SKM-1 treated with dmso at 0.1 percent for 144 hours (cell line): ENCODE measurements around the gene UHRF1.
"Not testable (repeated sequence)": the region's sequence is repeated elsewhere in the genome, so short reads cannot be mapped to it uniquely, and the experiment has no call there.

ENCODE experiments used
- DNase-seq: peaks from one replicate; lab custom pipeline; 2025; ENCODE audit not compliant: unreplicated experiment; lab: John Stamatoyannopoulos, UW

Gene UHRF1

GRCh38 chr19:4970558-4971423 is 61.5 kb downstream of the UHRF1 start:
- no peak for DNase-seq

- DNase-seq: no peak
These were observed 62.1 kb downstream of the UHRF1 start for GRCh38 chr19:4971424-4971793.

GRCh38 chr19:4971816-4972495 is 62.7 kb downstream of the UHRF1 start:
- DNase-seq: no peak

DNA sequence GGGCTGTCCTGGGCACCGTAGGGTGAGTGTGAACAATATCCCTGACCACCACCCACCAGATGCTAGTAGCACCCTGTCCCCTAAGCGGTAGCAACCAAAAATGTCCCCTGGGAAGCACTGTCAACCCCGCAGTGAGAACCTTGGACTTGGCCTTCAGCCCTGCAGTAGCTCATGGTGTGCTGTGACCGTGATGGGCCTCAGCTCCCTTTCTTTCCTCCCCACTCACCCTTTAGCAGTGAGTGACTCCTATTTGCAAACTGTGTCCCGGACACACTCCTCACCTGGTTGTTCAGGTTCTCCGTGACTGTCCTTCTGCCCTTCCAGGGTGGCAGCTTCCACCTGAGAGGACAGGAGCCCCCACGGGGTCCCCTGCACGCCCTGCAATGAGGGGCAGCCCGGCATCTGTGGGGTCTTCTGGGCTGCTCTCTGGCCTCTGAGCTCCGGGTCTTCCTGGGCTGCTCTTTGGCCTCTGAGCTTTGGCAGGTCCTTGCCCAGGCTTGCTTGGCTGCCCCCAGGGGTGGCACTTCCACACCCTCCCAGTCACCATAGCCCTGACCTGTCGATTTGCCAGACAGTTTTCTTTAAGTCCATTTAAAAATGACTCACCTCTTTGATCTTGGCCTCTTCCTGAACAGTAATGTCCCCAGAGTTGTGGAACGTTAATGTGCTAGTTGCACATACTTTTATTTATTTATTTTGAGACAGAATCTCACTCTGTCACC is 63.4 kb downstream of the UHRF1 start:
- DNase-seq: no peak

DNA sequence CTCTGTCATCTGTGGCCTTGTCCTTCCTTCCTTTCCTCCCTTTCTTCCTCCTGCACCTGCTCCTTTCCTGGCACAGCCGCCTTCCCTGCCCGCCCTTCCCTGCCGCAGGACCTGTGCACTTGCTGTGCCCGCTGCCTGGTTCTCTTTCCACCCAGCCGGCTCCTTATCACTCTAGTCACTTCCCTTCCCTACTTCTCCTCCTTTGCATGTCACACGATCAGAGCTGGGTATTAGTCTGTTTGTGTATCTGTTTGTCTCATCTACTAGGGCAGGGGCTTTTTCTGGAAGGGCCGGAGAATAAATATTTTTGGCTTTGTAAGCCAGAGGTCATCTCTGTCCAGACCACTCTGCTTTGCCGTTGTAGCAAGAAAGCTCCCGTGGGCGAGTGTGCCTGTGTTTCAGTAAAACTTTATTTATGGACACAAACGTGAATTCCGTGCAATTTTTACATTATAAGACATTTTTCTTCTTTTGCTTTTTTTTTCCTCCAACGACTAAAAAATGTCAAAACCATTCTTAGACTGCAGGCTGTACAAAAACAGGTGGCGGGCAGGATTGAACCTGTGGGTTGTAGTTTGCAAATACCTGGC is 65.7 kb downstream of the UHRF1 start:
- DNase-seq: no peak

DNA sequence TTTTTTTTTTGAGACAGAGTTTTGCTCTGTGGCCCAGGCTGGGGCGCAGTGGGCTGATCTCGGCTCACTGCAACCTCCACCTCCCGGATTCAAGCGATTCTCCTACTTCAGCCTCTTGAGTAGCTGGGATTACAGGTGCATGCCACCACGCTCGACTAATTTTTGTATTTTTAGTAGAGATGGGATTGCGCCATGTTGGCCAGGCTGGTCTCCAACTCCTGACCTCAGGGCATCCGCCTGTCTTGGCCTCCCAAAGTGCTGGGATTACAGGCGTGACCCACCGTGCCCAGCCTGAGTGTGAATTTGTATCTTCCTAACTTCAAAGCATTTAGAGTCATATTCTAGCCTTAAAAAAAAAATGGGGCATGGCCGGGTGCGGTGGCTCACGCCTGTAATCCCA is 66.3 kb downstream of the UHRF1 start:
- not testable (repeated sequence) for DNase-seq

GRCh38 chr19:4976401-4977298 is 67.3 kb downstream of the UHRF1 start:
- peak; percentile 98 for DNase-seq

DNA sequence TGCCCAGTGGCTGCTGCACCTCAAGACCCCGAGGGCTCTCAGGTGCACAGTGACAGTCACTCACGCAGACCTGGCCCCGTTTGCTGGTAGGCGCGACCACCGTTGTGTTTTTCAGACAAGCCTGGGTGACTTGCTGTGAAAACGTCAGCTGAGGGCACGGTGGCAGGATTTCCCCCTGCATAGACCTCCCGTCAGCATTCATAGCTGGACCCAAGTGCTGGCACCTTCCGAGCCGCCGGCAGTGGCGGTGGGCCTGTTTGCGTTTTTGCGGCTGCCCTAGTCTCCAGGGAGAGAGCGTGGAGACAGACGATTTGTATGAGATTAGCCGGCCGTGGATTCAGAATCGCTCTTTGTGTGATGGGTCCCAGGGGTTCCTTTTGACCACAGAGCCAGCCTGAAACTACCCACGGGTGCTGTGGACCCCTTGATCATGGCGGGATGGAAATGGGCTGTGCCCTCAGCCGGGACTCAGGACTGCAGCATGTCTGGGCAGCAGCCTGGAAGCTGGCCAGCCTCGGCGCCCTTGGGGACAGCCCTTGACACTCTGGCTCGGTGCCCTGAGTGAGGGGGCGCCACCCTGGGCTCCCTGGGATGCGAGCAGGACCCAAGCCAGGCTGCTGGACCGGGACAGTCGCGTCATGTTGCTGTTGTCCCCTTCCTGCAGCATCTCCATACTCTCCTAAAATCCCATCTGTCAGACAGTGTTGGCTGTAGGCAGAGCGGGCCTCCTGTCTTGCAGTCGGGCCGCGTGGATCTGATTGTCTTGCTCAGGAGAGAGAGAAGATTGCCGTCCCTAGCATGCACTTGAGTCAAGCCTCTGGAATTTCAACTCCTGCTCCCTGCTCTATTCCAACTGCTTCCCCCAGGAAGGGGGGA is 68.2 kb downstream of the UHRF1 start:
- DNase-seq: no peak

DNA sequence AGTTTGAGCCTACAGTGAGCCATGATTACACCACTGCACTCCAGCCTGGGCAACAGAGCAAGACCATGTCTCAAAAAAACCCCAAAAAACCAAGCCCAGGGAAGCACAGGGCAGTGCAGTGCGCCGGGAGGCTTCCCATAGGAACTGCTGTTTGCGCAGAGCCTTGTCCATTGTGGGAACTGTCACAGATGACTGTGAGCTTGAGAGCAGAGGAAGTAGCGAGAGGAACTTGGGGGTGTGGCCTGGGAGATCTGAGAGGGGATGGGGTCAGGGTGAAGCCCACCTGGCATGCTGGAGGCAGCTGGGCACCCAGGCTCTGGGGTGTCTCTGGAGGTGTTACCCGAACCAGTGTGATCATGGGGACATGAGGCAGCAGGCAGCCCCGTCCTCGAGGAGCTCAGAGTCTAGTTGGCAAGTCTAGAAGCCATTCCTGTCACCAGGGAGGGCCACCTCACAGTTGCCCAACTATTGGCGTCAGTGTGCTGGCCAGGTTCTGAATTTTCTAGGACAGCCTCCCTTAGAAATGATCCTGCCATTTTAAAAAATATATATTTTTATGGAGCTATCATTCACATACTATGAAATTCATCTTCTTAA is 70.0 kb downstream of the UHRF1 start:
- no peak for DNase-seq

- no peak for DNase-seq
These were observed 70.8 kb downstream of the UHRF1 start for GRCh38 chr19:4980067-4980466.

- no peak for DNase-seq
These were observed 71.8 kb downstream of the UHRF1 start for GRCh38 chr19:4980838-4981680.

DNA sequence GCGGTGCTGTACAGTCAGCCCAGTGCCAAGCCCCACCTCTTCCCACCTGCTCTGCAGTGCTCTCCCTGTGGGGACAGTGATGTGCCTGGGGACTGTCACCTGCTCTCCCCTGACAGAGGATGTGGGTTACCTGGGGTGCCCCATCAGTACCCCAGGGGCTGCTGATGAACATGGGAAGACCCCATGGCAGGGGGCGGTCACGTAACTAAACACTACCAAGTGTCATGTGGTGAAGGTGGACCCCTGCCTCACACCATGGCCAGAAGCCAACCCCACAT is 72.3 kb downstream of the UHRF1 start:
- no peak for DNase-seq

GRCh38 chr19:4983346-4984105 is 74.2 kb downstream of the UHRF1 start:
- no peak for DNase-seq

DNA sequence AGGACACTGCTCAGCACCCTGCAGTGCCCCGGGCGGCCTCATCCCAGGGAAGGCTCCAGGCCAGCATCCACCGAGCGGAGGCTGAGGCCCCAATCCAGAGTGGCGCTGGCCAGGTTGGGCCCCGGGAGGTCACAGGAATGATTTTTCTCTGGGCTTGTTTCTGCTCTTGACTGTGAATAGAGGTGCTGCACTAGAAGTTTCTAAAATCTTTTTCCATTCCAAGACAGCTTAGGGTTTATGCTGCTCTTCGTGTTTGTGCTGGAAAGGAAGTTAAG is 74.7 kb downstream of the UHRF1 start:
- DNase-seq: no peak

GRCh38 chr19:4984438-4984990 is 75.2 kb downstream of the UHRF1 start:
- no peak for DNase-seq

GRCh38 chr19:4985551-4985991 is 76.3 kb downstream of the UHRF1 start:
- no peak for DNase-seq

DNA sequence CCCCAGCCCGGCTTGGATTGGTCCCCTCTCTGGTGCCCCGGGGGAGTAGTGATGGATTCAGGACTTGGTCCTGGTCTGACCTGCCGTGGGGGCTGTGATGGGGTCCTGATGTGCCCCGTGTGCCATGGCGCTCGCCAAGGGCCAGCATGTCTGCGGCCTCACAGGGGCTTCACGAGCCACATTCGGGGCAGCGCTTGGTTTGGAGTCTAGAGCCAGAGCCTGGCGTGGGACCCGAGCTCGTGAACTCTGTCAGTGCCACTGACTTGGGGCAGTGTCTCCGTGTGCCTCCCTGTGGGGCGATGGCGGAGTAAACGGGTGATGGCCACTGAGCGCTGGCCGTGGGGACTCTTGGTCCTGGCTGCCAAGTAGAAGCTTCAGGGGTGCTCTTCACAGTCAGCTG is 76.8 kb downstream of the UHRF1 start:
- DNase-seq: no peak

GRCh38 chr19:4986471-4986891 is 77.2 kb downstream of the UHRF1 start:
- no peak for DNase-seq
